ENCODE results near the gene FUT1. TPM values are rescaled to one million over a fixed set of nuclear protein-coding genes. Genes with fewer than 3 reads are reported as not detected.
A peak's percentile ranks its signal among the peaks of the same experiment; 100 is the strongest.

Gene FUT1
- total RNA-seq, 1 donor: under 0.01 TPM

- no peak for TF ChIP-seq CTCF (IDR thresholded peaks at IDR 0.05; ENCODE audit: insufficient read depth, low read depth, low read length)
- DNase-seq (ENCODE audit: low read depth): no peak
- no peak overlapping the region for H3K4me3 ChIP-seq (ENCODE audit: low read depth, low read length)
These were observed 49.7 kb downstream of the FUT1 start for GRCh38 chr19:48702701-48703100.

- TF ChIP-seq CTCF (IDR thresholded peaks at IDR 0.05; ENCODE audit: insufficient read depth, low read depth, low read length): no peak
- no peak overlapping the region for H3K4me3 ChIP-seq (ENCODE audit: low read depth, low read length)
- peak; percentile 66 for DNase-seq (ENCODE audit: low read depth)
These were observed 54.4 kb downstream of the FUT1 start for GRCh38 chr19:48698046-48698445.

Small RNA genes within 50 kb of the gene (small RNA-seq; reads per million reads assigned to genes)
- not detected for gene RNU6-317P

Other genes starting within 250 kb of the FUT1 start
- 0.32 and 0.43 TPM in 2 replicates for gene LMTK3, start 240.8 kb downstream of the FUT1 start, total RNA-seq
- under 0.01 TPM in 1 of 2 replicates, not detected in the other for gene SULT2B1, start 200.5 kb downstream of the FUT1 start, total RNA-seq
- not detected in 2 replicates for gene SPACA4, start 145.9 kb downstream of the FUT1 start, total RNA-seq
- gene FAM83E, start 137.6 kb downstream of the FUT1 start, total RNA-seq: 0.32 and 1.3 TPM in 2 replicates
- gene RPL18, start 133.5 kb downstream of the FUT1 start, total RNA-seq: 1,548 and 1,575 TPM in 2 replicates
- gene SPHK2, start 133.1 kb downstream of the FUT1 start, total RNA-seq: 7.8 and 10.0 TPM in 2 replicates
- 6.9 and 7.7 TPM in 2 replicates for gene DBP, start 115.3 kb downstream of the FUT1 start, total RNA-seq
- 1.3 TPM in 2 replicates for gene CA11, start 106.5 kb downstream of the FUT1 start, total RNA-seq
- gene NTN5, start 79.6 kb downstream of the FUT1 start, total RNA-seq: under 0.01 TPM in 1 of 2 replicates, not detected in the other
- gene FUT2, start 56.7 kb downstream of the FUT1 start, total RNA-seq: not detected in 2 replicates
- gene MAMSTR, start 32.9 kb downstream of the FUT1 start, total RNA-seq: 1.7 and 2.3 TPM in 2 replicates
- 0.97 and 2.6 TPM in 2 replicates for gene RASIP1, start 12.0 kb downstream of the FUT1 start, total RNA-seq
- gene IZUMO1, start 5.7 kb downstream of the FUT1 start, total RNA-seq: under 0.01 TPM in 1 of 2 replicates, not detected in the other
- not detected in 2 replicates for gene FGF21, start 2.9 kb upstream of the FUT1 start, total RNA-seq
- gene BCAT2, start 58.4 kb upstream of the FUT1 start, total RNA-seq: 30.3 and 31.5 TPM in 2 replicates
- 12.2 and 13.8 TPM in 2 replicates for gene HSD17B14, start 83.8 kb upstream of the FUT1 start, total RNA-seq
- gene PLEKHA4, start 116.0 kb upstream of the FUT1 start, total RNA-seq: 6.0 and 12.2 TPM in 2 replicates
- 63.9 and 76.0 TPM in 2 replicates for gene PPP1R15A, start 119.8 kb upstream of the FUT1 start, total RNA-seq
- gene TULP2, start 146.1 kb upstream of the FUT1 start, total RNA-seq: 0.32 TPM in 1 of 2 replicates, not detected in the other
- gene NUCB1, start 147.7 kb upstream of the FUT1 start, total RNA-seq: 139 and 154 TPM in 2 replicates
- not detected in 2 replicates for gene DHDH, start 181.1 kb upstream of the FUT1 start, total RNA-seq
- 65.4 and 85.9 TPM in 2 replicates for gene BAX, start 202.2 kb upstream of the FUT1 start, total RNA-seq
- 2,928 and 4,150 TPM in 2 replicates for gene FTL, start 212.7 kb upstream of the FUT1 start, total RNA-seq
- gene GYS1, start 240.7 kb upstream of the FUT1 start, total RNA-seq: 39.6 and 43.2 TPM in 2 replicates
- gene RUVBL2, start 241.2 kb upstream of the FUT1 start, total RNA-seq: 162 and 176 TPM in 2 replicates

Data from fibroblast of villous mesenchyme (primary cell).